Glomerular endothelial cell (primary cell): ENCODE results near the gene TMEM232. TPM values are rescaled to one million over a fixed set of nuclear protein-coding genes. Genes with fewer than 3 reads are reported as not detected.
"Not testable (repeated sequence)": the region's sequence is repeated elsewhere in the genome, so short reads cannot be mapped to it uniquely, and the experiment has no call there.

Experiments
- DNase-seq: peaks from one replicate; pipeline ENCODE4 v3.0.0-alpha.2; 2011; ENCODE audit warnings: low read depth, low spot score; ENCODE audit errors: extremely low read depth
- total RNA-seq: library from RNA; depleted of rRNA; stranded (reverse); fragments of >200 nt; gene quantifications from 2 replicates; pipeline ENCODE4 v1.2.3, GENCODE V29; 2015

TMEM232 gene
- total RNA-seq, 1 donor from 2014 or later = 0.41 TPM

GRCh38 chr5:110716247-110717245 is 9.9 kb downstream of the TMEM232 start:
- no peak for DNase-seq

- no peak for DNase-seq
These were observed 19.1 kb downstream of the TMEM232 start for GRCh38 chr5:110707260-110707844.

DNA sequence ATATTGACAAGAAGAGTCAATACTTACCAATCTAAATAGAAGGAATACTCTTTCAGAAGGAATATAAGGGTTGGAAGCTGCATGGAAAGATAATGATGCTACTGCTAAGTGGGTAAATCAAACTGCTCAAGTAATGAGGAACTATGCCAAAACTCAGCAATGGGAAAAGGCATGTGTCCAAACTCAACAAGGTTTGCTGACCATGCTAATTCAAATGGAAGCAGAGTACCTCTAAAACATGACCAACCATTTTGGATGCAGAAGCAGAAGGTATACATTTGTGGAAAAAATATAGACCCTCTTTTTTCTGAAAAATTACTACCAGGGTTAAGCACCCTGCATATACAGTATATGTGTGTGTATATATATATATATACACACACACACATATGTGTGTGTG is 21.1 kb downstream of the TMEM232 start:
- no peak for DNase-seq

GRCh38 chr5:110703481-110703880 is 23.0 kb downstream of the TMEM232 start:
- DNase-seq = no peak

GRCh38 chr5:110702704-110703103 is 23.8 kb downstream of the TMEM232 start:
- no peak for DNase-seq

- no peak for DNase-seq
These were observed 24.2 kb downstream of the TMEM232 start for GRCh38 chr5:110702300-110702699.

DNA sequence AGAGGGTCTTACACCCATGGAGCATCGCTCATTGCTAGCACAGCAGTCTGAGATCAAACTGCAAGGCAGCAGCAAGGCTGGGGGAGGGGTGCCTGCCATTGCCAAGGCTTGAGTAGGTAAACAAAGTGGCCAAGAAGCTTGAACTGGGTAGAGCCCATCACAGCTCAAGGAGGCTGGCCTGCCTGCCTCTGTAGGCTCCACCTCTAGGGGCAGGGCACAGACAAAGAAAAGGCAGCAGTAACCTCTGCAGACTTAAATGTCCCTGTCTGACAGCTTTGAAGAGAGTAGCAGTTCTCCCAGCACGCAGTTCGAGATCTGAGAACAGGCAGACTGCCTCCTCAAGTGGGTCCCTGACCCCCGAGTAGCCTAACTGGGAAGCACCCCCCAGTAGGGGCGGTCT is 33.8 kb downstream of the TMEM232 start:
- not testable (repeated sequence) for DNase-seq

- DNase-seq = not testable (repeated sequence)
These were observed 35.9 kb downstream of the TMEM232 start for GRCh38 chr5:110690587-110690986.

DNA sequence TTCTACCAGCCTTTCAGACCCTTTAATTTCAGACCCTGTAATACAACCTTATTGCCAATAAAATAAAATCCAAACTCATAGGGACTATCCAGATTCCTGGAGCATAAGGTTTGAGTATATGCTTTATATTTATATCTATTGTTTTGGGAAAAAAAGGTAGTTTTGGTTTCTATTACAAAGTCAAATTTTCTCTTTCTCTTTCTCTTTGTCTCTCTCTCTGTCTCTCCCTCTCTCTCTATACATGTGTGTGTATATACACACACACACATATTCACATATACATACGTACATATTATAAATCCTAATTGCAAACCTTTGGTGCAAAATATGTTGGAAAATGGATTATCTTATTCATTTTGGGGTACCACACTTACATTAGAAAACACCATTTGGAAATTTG is 39.0 kb downstream of the TMEM232 start:
- no peak for DNase-seq

DNA sequence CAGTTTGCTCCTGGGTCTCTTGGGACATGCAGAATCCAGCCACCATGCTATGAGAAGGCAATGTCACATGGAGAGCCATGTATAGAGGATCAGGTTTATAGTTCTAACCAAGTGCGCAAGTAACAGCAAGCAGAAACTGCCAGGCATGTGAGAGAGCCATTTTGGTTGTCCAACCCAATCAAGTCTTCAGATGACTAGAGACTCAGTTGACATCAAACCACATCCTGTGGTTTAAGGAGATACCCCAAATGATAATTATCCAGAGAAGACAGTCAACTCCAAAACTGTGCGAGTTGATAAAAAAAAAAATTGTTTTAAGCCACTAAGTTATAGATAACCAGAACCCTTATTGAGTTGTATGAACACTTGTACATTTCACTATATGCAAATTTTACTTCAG is 40.2 kb downstream of the TMEM232 start:
- DNase-seq = no peak

DNA sequence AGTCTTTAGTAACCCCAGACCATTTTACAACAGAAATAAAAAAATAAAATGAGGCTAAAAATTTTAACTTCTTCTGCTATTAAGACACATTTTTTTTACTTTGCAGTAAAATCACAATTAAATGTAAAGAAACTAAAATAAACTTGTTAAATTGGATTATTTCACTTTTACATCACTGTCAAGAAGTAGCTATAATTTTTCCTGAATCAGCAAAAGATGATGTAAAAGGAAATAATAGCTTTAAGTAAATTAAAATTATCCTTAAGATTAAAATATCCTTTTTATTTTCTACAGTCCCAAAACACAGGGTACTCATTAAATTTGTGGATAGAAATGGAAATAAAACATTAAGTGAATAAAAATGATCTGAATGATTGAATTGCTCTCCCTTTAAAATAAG is 44.5 kb downstream of the TMEM232 start:
- no peak for DNase-seq

DNA sequence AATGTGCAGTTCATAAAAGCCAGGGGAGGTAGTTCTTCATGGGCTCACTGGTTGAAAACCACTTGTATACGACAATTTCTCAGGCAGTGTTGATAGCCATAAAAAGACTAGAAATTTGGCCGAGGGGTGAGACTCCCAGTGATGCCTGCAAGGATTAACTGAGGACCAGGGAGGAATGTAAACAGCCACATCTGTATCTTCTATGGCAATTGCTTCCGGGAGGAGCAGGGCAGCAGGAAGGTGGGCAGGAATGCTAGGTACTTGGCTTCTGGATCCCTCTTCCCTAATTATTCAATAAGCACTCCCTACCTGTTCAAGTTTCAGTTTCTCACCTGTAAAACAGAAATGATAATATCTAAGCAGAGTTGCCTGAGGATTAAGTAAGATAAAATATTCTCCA is 45.4 kb downstream of the TMEM232 start:
- no peak for DNase-seq

DNA sequence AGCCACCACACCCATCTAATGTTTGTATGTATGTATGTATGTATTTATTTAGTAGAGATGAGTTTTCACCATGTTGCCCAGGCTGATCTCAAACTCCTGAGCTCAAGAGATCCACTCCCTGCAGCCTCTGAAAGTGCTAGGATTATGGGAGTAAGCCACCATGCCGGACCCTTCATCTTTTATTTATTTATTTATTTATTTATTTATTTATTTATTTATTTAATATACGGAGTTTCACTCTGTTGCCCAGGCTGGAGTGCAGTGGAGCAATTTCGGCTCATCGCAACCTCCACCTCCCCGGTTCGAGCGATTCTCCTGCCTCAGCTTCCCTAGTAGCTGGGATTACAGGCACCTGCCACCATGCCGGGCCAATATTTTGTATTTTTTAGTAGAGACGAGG is 49.9 kb downstream of the TMEM232 start:
- not testable (repeated sequence) for DNase-seq

DNA sequence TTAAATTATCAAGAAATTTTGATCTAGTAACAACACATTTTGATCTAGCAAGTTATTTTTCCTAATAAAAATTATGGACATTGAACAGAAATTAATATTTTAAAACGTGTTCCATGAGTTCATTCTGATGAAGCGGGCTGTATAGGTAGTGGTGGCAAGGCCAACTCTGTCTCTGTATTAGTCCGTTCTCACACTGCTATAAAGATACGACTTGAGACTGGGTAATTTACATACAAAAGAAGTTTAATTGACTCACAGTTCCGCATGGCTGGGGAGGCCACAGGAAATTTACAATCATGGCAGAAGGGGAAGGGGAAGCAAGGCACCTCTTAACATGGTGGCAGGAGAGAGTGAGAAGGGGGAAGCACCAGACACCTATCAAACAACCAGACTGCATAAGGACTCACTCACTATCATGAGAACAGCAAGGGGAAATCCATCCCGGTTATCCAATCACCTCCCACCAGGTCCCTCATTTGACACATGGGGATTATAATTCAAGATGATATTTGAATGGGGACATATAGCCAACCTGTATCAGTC is 61.2 kb downstream of the TMEM232 start:
- no peak for DNase-seq

- no peak for DNase-seq
These were observed 62.9 kb downstream of the TMEM232 start for GRCh38 chr5:110663525-110663924.

- no peak for DNase-seq
These were observed 68.5 kb downstream of the TMEM232 start for GRCh38 chr5:110658006-110658405.

GRCh38 chr5:110653231-110653970 is 73.1 kb downstream of the TMEM232 start:
- no peak for DNase-seq

- no peak for DNase-seq
These were observed 75.0 kb downstream of the TMEM232 start for GRCh38 chr5:110651507-110651906.

GRCh38 chr5:110644357-110644756 is 82.1 kb downstream of the TMEM232 start:
- DNase-seq = no peak

DNA sequence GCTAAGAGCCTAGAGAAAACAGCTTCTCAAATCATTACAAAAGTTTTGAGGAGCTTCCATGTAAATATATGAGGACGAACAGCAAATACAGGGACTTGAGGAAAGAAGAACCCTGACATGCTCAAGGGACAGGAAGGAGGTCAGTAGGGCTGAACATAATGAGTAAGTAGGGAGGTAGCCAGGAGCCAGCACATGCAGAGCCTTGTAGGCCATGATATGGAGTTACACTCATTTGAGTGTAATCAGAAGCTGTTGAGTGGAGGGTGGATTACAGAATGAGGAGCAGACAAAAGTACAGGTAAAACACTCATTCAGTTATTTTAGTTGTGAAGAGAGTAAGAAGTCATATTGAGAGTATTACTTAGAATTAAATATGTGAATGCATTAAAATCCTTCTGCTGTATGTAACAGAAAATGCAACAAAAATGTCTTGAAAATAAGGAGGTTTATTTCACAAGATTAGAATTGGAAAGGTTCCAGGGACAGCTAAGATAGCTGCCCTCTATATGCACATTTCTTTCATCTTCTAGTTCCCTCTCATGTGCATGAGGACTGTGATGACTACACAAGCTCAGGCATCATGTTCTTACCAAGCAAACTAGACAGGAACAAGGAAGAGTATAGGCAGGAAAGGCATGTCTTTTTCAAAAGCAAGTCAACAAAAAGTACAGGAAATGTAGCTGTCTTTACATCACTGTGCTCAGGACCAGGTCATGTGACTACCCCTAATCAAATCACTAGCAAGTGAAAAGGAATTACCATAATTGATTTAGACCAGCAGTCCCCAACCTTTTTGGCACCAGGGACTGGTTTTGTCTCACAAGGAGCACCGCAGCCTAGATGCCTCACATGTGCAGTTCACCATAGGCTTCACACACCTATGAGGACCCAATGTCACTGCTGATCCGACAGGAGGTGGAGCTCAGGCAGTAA is 87.2 kb downstream of the TMEM232 start:
- no peak for DNase-seq
